ENCODE data around the gene GOT1.
A peak's percentile ranks its signal among the peaks of the same experiment; 100 is the strongest.

The GOT1 gene

DNA sequence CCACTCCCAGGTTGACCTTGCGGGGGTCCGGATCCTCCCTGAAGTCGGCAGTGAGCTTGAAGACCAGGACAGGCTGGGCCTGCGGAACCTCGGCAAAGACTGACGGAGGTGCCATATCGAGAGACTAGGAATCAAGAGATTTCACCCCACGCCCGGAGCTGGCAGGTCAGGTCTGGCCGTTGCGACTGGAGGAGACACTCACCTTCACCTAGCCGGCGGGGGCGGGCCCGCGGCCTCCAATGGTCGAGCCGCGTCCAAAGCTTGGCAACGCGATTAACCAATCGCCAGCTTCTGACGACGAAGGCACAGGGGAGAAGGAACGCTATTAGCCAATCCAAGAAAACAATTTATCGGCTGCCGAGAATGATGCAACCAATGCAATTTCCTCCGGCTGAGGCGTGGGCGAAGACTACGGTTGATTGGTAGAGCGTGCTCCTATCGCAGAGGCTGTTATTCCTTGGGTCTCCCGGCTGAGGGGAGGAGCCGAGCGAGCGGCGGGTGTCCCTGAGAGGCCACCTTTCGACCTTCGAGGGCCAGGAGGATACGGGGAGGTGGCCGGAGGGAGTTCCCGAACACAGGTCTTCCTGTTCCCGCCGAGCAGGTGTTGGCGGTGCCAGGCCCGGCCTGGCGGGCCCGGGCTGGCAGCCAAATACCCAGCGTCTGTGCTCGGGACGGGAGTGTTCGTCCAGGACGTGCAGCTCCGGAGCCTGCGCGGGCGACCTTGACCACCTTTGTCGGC lies at the start of gene GOT1:
TSS of gene GOT1 (minus strand) at position 174 of the 739 bp plus-strand sequence. CDS start at position 115, 59 bp downstream.
- DNase-seq, result peak; percentile 99

DNA sequence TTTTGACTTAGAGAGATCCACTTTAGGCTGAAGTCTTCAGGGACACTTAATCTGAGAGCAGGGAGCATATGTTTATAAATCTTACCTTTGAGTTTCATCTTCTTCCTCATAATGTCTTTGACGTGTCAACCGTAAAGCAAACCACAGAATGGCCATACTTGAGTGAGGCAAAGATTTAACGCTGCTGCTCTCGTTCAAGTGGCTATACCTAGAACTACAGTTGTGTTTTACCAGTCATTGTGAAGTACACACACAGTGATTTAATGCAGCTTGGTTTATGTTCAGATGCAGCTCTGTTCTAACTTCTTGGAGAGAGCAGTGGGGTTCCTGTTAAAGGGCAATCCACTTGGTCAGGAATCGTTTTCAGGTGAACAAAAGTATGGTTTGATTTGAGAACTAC lies 39.9 kb upstream of the GOT1 start:
- DNase-seq, result no peak

GRCh38 chr10:99467236-99467999 lies 37.0 kb upstream of the GOT1 start:
- DNase-seq, result no peak

- no peak for DNase-seq
Observed at GRCh38 chr10:99466632-99467223, 36.3 kb upstream of the GOT1 start.

- no peak for DNase-seq
Observed at GRCh38 chr10:99461230-99461629, 30.8 kb upstream of the GOT1 start.

DNA sequence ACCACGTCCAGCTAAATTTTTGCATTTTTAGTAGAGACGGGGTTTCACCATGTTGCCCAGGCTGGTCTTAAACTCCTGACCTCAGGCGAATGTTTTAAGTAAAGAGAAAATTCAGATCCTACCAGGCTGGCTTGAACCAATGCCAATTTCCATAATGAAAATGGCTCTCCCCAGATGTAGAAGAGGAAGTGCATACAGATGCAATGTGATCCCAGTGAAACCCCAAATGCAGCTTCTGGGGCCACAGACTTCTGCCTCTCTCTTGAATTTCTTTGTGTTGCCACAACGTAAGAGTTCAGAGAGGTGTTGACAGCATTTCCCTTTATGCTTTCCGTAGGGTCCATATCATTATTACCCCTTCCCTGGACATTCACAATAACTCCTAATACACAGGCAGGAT lies 29.6 kb upstream of the GOT1 start:
- DNase-seq, result no peak

- DNase-seq, result no peak
Observed at GRCh38 chr10:99459217-99459616, 28.8 kb upstream of the GOT1 start.

DNA sequence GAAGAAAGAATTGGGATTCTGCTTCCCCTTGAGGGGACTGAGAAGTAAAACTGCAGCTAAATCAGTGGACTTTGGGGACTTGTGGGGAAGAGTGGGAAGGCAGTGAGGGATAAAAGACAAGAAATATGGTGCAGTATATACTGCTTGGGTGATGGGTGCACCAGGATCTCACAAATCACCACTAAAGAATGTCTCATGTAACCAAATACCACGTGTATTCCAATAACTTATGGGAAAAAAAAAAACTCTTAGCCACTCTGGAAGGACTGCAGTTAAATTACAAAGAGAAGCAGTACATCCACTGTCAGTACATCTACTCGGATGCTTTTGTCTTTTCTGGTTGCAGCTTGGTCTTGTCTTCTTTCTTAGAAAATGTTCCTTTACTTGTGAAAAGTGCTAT lies 27.4 kb upstream of the GOT1 start:
- no peak for DNase-seq

GRCh38 chr10:99456931-99457288 lies 26.5 kb upstream of the GOT1 start:
- no peak for DNase-seq

DNA sequence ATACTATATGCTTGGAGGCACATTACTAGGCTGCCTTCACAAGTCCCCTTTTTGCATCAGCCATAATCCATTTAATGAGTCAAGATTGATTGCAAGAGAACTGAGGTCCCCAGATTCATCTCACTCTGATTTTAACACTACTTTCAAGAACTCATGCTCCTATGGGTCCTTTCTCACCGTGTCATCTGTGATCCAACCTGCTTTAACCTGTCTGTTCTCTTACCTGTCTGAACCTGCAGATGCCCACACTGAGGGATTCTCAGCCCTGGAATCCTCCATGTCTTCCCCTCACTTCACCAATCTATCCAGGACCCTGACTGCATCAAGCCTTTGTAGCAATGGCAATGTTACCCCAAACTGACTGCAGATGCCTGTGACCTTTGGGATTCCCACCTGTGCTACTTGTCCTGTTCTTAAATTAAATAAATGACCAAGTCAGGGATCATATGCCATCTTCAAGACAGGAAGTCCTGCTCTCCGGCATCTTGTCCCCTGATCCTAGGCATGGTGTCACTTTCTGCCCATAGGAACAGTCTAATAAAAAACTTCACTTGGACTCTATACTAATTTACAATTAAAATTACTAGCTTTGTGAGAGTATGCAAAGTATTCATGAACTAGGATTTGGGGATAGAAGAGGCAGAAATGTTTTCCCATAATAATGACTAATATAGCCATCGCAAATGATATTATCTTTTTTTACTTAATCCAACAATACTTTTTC lies 25.9 kb upstream of the GOT1 start:
- DNase-seq, result no peak

- no peak for DNase-seq
Observed at GRCh38 chr10:99451981-99452380, 21.6 kb upstream of the GOT1 start.

DNA sequence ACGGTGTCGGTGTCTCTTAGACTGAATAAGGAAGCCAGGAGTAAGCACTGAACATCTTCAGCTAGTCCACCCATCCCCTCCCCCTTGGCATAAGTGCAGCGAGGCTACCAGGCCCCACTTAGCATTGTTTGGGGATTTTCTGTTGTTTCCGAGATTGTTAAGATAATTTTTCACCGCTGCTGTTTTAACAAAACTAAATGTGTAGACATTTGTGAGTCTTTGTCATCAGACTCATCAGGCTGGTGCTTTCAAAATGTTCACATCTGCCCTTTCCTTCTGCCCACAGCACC lies 21.0 kb upstream of the GOT1 start:
- no peak for DNase-seq

DNA sequence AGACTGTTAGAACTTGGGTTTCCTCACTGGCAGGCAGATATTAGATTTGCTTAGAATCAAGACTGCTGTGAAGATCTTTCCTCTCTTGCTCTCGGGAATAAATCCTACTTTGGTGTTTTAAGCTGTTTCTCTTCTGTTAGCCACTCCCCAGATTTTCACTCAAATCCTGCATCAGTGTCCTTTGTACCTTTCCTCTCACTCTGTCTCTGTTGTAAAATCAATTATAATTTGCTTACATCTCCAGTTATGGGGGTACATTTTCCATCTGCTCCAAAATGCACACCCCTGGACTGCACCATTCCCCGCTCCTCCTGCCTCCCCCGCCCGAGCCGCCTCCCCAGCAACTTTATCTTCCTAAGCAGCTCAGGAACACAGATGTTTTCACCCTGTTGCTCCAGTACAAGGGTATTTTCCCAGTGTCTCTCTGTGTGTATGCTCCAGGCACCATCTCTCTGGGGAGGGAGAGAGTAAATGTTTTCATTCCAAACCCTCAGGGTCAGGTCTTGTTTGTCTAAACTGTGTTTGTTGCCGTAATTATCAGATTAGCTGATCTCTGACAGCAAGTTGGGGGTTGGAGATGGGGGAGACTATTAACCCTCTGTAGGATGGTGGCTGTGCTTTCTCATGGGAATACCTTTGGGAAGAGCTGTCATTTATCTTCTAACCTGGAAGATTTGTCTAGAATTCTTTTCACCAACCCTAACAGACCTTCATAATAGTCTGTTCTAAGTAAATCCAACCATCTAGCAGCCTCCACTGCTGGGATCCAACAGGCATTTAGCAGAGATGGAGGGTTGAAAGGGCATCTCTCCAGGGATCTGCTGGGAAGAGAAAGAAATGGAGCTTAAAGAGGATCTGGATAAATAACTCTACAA lies 20.4 kb upstream of the GOT1 start:
- no peak for DNase-seq

DNA sequence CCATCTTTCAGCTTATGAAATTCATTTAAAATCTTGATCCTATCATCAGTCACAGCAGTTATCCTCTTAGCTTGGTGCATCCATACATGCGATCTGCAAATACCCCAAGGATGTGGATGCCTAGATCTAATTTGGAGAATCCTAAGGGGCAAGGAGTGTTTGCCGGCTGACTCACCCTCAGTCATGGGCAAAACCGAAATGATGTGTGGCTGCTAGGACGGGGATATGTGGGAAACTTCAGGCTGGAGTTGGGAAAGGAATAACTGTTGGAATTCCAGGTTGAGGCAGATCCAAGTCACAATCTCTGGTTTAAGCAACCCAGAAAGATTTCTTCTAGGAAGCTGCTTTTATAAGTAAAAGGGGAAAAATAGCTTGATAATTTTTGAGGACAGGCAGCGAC lies 19.7 kb upstream of the GOT1 start:
- DNase-seq, result no peak

DNA sequence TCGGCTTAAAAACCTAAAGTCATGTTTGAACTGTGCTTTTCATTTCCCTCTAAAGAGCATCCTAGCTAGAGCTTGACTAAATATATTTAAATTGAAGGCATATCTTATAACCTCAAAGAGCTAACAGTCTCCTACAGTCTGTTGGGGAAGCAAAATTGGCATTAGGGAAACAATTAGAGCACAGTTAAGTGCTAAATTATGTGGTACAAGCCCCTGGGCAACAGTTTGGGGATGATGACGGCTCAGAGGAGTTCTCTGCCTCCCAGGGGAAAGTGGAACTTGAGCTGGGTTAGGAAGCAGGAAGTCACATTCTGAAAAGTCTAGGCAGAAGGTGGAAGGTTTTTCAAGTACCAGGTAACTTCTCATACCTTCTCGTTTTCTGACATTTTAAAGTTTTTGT lies 18.6 kb upstream of the GOT1 start:
- no peak for DNase-seq

- DNase-seq, result no peak
Observed at GRCh38 chr10:99444383-99445045, 14.1 kb upstream of the GOT1 start.

DNA sequence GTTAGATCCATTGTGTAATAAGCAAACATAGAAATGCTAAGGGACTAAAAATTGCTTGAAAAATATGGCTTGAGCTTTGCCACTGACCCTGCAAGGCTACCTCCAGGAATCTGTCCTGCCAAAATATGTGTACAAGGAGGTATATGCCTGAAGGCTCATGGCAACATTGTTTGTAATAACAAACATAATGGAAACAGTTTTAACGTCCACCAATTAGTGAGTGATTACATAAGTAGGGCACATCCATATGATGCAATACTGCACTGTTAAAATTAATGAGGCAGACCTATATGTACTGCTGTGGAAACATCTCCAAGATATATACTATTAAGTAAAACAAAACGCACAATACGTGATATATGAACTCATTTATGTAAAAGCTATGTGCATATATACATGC lies 13.1 kb upstream of the GOT1 start:
- DNase-seq, result no peak

GRCh38 chr10:99442394-99442793 lies 12.0 kb upstream of the GOT1 start:
- DNase-seq, result no peak

DNA sequence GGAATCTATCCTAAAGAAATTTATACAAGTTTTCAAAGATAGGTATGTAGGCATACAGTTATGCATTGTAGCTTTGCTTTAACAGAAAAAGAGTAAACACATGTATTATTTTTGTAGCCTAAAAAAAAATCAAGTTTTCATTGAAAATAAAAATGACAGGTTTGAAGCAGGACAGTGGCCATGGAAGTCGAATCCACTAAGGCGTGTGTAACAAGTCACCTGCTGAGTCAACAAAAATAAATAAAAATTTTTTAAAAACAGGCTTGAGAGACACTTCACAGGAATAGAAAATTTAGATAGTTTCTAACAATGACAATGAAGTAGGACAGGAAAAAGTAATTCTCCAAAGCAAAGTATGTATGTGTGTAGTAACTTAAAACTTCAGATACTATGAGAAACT lies 8.5 kb upstream of the GOT1 start:
- DNase-seq, result no peak

DNA sequence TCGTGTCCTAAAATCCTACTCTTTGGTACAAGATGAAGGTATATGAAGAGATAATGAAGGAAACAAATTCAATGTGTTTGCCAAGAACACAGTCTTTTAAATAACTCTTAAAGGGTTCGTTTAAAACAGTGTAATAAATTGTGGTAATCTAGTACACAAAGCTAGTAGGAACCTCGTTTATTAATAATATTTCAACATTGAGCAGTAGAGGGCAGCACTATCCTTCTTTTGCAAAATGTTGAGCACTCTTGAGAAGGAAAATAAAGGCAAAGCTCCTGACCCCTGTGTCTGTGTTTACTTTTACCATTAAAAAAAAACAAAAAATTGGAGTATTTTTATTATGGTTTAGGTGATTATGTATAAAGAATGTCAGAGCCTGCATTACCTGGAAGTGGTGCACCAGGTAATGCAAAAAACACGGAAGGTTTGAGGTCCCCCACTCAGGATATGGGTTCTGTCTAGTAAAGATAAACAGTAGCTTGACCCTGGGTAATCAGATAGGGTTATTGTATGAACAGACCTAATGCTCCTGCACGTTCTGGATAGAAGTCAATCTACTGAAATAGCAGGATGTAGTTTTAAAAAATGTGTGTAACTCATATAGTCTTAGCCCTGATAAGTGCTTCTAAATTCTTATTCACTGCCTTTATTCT lies 5.7 kb upstream of the GOT1 start:
- no peak for DNase-seq

DNA sequence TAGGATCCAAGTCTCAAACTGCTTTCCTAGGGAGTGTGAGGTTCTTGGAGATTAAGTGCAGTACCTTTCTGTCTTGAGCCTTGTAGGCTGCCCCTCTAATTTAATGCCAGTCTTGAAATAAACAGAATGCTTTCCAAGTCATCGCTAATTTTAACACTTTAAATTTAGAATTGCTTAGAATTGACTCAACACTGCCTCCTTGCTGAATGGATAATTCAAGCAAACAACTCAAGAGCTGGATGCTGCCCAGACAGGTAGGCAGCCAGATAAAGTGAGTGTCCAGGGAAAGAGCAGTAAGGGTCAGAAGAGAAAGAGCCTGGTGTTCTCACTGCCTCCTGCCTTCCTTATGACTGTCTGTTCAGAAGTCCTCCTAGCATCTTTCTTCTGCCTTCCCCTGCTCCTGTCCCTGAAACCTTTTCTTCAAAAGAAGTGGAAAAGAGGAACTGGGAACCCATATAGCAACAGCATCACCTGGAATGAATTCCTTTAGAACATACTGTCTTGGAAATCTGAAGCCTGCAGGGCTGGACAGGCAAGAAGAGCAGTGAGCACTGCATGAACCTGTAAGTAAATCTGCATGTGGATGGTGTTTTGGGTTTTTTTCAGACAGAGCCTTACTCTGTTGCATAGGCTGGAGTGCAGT lies 3.1 kb upstream of the GOT1 start:
- DNase-seq, result no peak

All from NCI-H510A (cell line).